OCI-LY1 (cell line): ENCODE measurements around the gene CARD19.

ENCODE experiments used
- CTCF ChIP-seq: fragments of 200-600 bp; sonication (generic), shearing (Covaris generic); IDR thresholded peaks from 2 replicates; pipeline ENCODE4 v1.5.1; 2017; ENCODE audit warnings: mild to moderate bottlenecking, antibody characterized with exemption, low read length, moderate library complexity, mixed read lengths
- EZH2 ChIP-seq: fragments of 200-600 bp; sonication (generic), shearing (Covaris generic); IDR thresholded peaks from 2 replicates; pipeline ENCODE4 v1.8.0; 2017; ENCODE audit warnings: borderline replicate concordance, mixed run types, mild to moderate bottlenecking, antibody characterized with exemption, low read length, moderate library complexity, mixed read lengths

GRCh38 chr9:93116072-93116961 is 20.3 kb downstream of the CARD19 start:
- TF ChIP-seq CTCF (no peak), EZH2 (no peak)
